GM10266 (cell line): ENCODE results near the gene HDLBP.

Experiments used
- DNase-seq: peaks from one replicate; pipeline ENCODE4 v3.0.0; 2012; ENCODE audit errors: extremely low spot score
- CTCF ChIP-seq: IDR thresholded peaks from 2 replicates; pipeline ENCODE4 v1.5.1; 2012; ENCODE audit warnings: mild to moderate bottlenecking, low read depth; ENCODE audit not compliant: control insufficient read depth, insufficient read depth; ENCODE audit errors: missing control alignments

Gene HDLBP

GRCh38 chr2:241289597-241289996, 25.9 kb downstream of the HDLBP start:
- DNase-seq = no peak
- peak; percentile 2 for TF ChIP-seq CTCF

GRCh38 chr2:241289053-241289452, 26.4 kb downstream of the HDLBP start:
- DNase-seq = no peak
- no peak for TF ChIP-seq CTCF

- no peak for TF ChIP-seq CTCF
- DNase-seq = no peak
These were observed 27.1 kb downstream of the HDLBP start for GRCh38 chr2:241288324-241288888.

DNA sequence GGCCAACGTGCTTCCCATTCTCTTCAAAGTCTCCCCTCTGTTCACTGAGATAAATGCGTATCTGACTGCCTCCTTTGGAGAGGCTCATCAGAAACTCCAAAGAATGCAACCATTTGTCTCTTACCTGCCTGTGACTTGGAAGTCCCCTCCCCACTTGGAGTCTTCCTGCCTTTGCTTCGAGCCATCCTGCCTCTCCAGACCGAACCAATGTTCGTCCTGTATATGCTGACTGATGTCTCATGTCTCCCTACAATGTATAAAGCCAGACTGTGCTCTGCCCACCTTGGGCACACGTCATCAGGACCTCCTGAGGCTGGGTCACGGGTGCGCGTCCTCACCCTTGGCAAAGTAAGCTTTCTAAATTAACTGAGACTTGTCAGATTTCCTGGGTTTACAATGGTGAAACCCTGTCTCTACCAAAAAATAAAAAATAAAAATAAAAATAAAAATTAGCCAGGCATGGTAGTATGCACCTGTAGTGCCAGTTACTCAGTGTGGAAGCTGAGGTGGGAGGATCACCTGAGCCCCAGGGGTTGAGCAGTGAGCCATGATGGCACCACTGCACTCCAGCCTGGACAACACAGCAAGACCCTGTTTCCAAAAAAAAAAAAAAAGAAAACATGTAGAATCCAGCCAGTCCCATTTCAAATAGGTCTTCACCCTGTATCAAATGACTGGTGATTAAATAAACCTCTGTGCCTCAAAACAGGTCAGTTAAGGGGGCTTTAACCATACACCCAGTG, 29.0 kb downstream of the HDLBP start:
- no peak for DNase-seq
- no peak for TF ChIP-seq CTCF

DNA sequence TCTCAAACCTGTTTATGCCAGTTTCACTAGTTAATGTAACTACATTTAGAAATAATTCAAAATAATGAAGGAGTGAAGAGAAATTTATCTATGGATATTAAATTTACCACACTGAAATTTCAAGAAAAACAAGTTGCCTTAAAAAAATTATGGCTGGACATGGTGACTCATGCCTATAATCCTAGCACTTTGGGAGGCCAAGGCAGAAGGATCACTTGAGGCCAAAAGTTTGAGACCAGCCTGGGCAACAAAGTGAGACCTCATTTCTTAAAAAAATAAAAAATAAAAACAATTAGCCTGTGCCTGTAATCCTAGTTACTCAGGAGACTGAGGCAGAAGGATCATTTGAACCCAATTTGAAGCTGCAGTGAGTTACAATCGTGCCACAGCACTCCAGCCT, 29.9 kb downstream of the HDLBP start:
- no peak for DNase-seq
- TF ChIP-seq CTCF = no peak

DNA sequence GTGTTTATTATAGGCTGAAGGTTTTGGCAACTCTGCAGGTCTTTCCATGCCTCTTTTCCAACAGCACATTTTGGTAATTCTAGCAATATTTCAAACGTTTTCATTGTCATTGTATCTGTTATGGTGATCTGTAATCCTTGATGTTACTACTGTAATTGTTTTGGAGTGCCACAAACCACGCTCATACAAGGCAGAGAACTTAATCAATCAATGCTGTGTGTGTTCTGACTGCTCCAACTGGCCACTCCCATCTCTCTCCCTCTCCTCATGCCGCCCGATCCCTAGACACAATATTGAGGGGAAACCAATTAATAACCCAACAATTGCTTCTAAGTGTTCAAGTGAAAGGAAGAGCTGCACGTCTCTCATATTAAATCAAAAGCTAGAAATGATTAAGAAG, 32.9 kb downstream of the HDLBP start:
- no peak for DNase-seq
- no peak for TF ChIP-seq CTCF

DNA sequence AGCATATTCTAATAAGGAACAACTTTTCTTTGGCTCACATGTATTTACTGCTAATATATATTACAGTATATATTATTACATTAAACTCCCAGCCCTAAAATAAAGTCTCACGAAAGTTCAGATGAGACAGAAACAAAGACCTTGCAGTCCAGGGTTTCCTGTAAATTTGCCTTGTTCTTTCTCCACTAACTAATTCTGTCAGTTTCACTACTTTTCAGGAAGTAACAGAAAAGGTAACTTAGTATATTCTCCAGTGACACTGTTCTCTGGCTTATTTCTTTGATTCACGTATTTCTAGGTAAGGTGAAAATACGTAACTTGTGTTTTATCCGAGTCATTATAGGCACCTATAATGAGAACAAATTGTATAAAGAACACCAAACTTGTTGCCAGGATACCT, 35.2 kb downstream of the HDLBP start:
- DNase-seq = no peak
- no peak for TF ChIP-seq CTCF
